ENCODE measurements around the gene HOXB6.

The HOXB6 gene

GRCh38 chr17:48564188-48565021 lies 40.4 kb downstream of the HOXB6 start:
- DNase-seq: no peak

GRCh38 chr17:48563867-48564187 lies 41.0 kb downstream of the HOXB6 start:
- no peak for DNase-seq

GRCh38 chr17:48563385-48563838 lies 41.4 kb downstream of the HOXB6 start:
- DNase-seq: no peak

GRCh38 chr17:48562934-48563333 lies 41.9 kb downstream of the HOXB6 start:
- DNase-seq: no peak

GRCh38 chr17:48561884-48562810 lies 42.6 kb downstream of the HOXB6 start:
- DNase-seq: no peak

GRCh38 chr17:48559840-48560817 lies 44.7 kb downstream of the HOXB6 start:
- DNase-seq: no peak

- no peak for DNase-seq
Observed at GRCh38 chr17:48559122-48559839, 45.5 kb downstream of the HOXB6 start.

- no peak for DNase-seq
Observed at GRCh38 chr17:48558831-48559121, 46.0 kb downstream of the HOXB6 start.

- no peak for DNase-seq
Observed at GRCh38 chr17:48558057-48558830, 46.5 kb downstream of the HOXB6 start.

GRCh38 chr17:48556576-48557401 lies 48.0 kb downstream of the HOXB6 start:
- no peak for DNase-seq

- DNase-seq: no peak
Observed at GRCh38 chr17:48556229-48556575, 48.6 kb downstream of the HOXB6 start.

- no peak for DNase-seq
Observed at GRCh38 chr17:48555258-48556228, 49.2 kb downstream of the HOXB6 start.

GRCh38 chr17:48554412-48555257 lies 50.2 kb downstream of the HOXB6 start:
- DNase-seq: peak; percentile 80

- DNase-seq: no peak
Observed at GRCh38 chr17:48553826-48554225, 51.0 kb downstream of the HOXB6 start.

- no peak for DNase-seq
Observed at GRCh38 chr17:48553190-48553547, 51.6 kb downstream of the HOXB6 start.

GRCh38 chr17:48552466-48553189 lies 52.2 kb downstream of the HOXB6 start:
- DNase-seq: peak; percentile 70

GRCh38 chr17:48551596-48552465 lies 53.0 kb downstream of the HOXB6 start:
- DNase-seq: peak; percentile 68

Data from islet precursor cell (in vitro differentiated cells).